HG03565 (cell line): ENCODE measurements around the gene PRPF8.
"Not testable (repeated sequence)": the region's sequence is repeated elsewhere in the genome, so short reads cannot be mapped to it uniquely, and the experiment has no call there.

Experiments
- ATAC-seq: cut with Tn5 transposase; IDR thresholded peaks from one replicate; pipeline ENCODE4 v1.9.1; 2021; ENCODE audit warnings: mild to moderate bottlenecking, moderate library complexity; ENCODE audit not compliant: unreplicated experiment

Gene PRPF8

DNA sequence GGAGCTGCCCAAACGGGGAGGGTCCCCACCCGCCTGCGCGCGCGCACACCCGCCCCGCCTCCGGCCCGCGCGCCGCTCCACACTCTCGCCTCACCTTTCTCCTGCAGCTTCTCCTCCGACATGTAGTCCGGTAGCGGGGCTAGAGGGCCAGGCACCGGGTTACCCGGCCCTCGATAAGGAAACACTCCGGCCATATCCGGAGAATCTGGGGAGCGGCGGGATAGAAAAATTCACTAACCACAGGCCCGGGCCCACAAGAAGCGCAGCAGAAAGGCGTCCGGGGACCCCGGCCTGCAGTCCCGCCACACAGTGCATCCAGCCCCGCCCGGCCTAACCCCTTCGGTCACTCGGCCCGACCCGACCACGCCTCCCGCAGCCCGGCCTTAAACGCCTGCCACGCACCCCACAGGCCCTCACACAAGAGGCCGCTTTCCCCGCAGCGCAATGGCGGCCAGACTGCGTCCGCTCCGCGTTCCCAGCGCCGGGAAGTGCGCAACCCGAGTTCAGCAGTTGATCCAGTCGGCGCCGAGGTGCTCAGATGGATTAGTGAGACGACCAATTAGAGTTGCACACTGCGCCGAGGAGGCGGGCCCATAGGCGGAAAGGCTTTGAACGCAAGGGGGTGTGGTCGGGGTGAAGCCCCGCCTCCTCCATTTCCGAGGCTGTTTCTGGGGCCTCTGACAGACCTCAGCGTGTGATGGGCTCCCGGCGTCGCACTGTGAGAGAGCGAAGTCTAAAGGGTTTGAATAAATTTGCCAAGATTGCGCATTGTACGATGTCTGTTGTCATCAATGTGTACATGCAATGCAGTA, at the start of gene PRPF8:
Gene PRPF8, minus strand, starts transcription at position 490 of the 812 bp plus-strand sequence. Its CDS starts 296 bp downstream, at position 194.
- ATAC-seq, result peak; percentile 95

DNA sequence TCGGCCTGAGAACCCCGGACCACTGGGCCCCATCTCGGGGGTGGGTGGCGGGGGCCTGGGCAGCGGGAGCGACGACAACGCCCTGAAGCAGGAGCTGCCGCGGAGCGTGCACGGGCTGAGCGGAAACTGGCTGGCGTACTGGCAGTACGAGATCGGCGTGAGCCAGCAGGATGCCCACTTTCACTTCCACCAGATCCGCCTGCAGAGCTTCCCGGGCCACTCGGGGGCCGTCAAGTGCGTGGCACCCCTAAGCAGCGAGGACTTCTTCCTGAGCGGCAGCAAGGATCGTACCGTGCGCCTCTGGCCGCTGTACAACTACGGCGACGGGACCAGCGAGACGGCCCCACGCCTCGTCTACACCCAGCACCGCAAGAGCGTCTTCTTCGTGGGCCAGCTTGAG, 49.1 kb upstream of the PRPF8 start:
- no peak for ATAC-seq

DNA sequence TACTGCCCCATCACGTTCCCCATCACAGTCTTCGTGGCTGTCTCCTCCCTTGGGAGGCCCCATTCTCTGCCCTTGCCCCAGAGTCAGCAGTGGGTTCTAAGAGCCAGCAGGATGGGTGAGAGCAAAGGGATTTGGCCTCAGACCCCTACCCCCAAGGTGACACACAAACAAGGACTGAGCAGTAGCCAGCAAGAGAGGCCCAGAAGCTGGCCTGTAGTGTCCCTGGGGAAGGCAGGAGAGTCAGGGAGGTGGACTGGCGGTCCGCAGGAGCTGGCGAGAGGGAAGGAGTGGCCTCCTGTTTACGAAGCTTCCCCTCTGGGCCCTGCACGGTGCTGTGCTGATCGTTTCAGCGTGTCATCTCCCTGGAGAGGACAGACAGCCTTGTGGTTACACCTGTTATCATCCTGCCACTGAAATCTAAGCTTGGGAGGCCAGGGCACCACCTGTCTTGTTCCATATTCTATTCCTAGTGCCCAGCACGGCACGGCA, 48.2 kb upstream of the PRPF8 start:
- ATAC-seq, result no peak

DNA sequence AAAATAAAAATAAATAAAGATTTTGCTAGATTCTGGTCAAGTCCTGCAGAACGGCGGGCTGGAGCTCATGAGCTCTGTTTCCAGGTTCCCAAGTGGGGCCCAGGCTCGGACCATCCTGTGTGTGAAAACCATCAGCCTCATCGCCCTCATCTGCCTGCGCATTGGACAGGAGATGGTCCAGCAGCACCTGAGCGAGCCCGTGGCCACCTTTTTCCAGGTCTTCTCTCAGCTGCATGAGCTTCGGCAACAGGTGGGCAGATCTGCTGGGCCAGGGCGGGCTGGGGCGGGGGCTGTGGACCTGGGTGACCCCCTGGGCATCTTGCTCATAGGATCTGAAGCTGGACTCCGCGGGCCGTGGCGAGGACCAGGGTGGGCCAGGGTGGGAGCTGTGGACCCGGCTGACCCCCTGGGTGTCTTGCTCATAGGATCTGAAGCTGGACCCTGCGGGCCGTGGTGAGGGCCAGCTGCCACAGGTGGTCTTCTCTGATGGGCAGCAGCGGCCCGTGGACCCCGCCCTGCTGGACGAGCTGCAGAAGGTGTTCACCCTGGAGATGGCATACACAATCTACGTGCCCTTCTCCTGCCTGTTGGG, 47.7 kb upstream of the PRPF8 start:
- ATAC-seq, result no peak

DNA sequence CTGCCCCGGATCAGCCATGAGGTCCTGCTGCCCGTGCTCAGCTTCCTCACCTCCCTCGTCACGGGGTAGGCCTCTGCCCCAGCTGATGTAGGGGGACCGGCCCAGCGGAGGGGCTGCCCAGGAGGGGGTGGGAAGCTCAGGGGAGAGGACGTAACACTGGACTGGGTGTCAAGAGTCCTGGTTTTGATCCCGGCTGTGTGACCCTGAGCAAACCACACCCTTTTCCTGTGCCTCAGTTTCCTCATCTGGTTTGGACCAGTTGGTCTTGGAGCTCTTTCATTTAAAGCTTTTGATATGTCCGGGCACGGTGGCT, 46.5 kb upstream of the PRPF8 start:
- ATAC-seq, result no peak

DNA sequence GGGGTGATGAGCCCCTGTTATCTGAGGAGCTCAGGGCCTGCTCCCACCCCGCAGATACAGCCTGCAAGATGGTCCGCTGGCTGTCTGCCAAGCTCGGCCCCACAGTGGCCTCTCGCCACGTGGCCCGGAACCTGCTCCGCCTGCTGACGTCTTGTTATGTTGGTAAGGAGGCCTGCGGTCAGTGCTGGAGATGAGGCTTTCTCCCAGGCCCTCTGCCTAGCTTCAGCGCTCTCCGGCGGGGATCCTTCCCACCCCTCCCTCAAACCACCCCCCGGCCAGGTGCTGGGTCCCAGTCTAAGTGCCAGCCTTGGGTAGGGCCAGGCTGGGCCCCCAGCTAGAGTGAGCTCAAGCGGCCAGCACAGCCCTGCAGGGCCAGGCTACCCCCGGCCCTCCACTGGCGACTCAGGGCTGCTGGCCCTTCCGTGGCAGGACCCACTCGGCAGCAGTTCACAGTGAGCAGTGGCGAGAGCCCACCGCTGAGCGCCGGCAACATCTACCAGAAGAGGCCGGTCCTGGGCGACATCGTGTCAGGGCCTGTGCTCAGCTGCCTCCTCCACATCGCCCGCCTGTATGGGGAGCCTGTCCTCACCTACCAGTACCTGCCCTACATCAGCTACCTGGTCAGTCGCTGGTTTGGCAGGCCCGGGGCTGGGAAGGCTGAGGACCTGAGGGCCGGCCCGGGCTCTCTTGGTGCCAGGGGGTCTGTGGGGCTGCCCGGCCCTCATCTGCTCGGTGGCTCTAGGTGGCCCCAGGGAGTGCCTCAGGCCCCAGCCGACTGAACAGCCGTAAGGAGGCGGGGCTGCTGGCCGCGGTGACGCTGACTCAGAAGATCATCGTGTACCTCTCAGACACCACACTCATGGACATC, 45.9 kb upstream of the PRPF8 start:
- ATAC-seq, result no peak

DNA sequence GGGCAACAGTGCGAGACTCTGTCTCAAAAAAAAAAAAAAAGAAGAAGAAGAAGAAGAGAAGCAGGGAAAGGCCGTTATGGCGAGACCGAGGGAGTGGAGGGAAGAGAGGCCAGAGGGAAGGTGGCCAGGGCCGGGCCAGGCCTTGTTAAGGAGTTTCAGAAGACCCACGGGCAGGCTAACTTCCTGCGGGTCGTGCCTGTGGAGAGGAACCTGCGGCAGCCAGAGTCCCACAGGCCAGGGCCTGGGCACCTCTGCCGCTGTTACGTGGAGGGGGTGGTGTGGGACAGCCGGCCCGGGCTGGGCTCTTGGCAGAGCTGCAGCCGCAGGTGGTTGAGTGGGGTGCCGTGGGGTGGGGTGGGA, 45.3 kb upstream of the PRPF8 start:
- ATAC-seq, result no peak

DNA sequence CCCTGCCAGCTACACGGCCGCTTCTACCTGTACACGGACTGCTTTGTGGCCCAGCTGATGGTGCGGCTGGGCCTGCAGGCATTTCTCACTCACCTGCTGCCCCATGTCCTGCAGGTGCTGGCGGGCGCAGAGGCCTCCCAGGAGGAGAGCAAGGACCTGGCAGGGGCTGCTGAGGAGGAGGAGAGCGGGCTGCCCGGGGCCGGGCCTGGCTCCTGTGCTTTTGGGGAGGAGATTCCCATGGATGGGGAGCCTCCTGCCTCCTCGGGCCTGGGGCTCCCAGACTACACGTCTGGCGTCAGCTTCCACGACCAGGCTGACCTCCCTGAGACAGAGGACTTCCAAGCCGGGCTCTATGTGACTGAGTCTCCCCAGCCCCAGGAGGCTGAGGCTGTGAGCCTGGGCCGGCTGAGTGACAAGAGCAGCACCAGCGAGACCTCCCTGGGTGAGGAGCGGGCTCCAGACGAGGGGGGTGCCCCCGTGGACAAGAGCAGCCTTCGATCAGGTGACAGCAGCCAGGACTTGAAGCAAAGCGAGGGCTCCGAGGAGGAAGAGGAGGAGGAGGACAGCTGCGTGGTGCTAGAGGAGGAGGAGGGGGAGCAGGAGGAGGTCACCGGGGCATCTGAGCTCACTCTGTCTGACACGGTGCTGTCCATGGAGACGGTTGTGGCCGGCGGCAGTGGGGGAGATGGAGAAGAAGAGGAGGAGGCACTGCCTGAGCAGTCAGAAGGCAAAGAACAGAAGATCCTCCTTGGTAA, 43.4 kb upstream of the PRPF8 start:
- ATAC-seq, result no peak

DNA sequence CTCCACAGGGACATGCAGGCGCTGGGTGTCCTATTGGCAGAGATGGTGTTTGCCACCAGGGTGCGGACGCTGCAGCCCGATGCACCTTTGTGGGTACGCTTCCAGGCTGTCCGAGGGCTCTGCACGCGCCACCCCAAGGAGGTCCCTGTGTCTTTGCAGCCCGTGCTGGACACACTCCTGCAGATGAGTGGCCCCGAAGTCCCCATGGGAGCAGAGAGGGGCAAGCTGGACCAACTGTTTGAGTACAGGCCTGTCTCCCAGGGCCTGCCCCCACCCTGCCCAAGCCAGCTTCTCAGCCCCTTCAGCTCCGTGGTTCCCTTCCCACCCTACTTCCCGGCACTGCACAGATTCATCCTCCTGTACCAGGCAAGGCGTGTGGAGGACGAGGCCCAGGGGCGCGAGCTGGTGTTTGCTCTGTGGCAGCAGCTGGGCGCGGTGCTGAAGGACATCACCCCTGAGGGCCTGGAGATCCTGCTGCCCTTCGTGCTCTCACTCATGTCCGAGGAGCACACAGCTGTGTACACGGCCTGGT, 42.7 kb upstream of the PRPF8 start:
- ATAC-seq, result no peak

DNA sequence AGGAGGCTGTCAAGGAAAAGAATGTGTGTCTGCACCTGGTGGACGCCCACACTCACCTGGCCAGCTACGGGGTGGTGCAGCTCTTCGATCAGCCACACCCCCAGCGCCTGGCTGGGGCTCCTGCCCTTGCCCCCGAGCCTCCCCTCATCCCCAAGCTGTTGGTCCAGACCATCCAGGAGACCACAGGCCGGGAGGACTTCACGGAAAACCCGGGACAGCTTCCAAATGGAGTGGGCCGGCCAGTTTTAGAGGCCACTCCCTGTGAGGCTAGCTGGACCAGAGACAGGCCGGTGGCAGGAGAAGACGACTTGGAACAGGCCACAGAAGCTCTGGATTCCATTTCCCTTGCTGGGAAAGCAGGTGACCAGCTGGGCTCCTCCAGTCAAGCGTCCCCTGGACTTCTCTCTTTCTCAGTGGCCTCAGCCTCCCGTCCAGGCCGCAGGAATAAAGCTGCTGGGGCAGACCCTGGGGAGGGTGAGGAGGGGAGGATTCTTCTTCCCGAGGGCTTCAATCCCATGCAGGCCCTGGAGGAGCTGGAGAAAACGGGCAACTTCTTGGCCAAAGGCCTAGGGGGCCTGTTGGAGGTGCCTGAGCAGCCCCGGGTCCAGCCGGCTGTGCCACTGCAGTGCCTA, 42.1 kb upstream of the PRPF8 start:
- no peak for ATAC-seq

DNA sequence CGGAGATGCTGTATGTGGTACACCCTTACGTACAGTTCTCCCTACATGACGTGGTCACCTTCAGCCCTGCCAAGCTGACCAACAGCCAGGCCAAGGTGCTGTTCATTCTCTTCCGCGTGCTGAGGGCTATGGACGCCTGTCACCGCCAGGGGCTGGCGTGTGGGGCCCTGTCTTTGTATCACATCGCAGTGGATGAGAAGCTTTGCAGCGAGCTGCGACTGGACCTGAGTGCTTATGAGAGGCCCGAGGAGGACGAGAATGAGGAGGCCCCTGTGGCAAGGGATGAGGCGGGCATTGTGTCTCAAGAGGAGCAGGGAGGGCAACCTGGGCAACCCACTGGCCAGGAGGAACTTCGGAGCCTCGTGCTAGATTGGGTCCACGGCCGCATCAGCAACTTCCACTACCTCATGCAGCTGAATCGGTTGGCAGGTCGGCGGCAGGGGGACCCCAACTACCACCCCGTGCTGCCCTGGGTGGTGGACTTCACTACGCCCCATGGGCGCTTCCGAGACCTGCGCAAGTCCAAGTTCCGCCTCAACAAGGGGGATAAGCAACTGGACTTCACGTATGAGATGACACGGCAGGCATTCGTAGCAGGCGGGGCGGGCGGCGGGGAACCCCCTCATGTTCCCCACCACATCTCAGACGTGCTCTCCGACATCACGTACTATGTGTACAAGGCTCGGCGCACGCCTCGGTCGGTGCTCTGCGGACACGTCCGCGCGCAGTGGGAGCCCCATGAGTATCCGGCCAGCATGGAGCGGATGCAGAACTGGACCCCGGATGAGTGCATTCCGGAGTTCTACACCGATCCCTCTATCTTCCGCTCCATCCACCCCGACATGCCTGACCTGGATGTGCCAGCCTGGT, 41.2 kb upstream of the PRPF8 start:
- ATAC-seq, result no peak

DNA sequence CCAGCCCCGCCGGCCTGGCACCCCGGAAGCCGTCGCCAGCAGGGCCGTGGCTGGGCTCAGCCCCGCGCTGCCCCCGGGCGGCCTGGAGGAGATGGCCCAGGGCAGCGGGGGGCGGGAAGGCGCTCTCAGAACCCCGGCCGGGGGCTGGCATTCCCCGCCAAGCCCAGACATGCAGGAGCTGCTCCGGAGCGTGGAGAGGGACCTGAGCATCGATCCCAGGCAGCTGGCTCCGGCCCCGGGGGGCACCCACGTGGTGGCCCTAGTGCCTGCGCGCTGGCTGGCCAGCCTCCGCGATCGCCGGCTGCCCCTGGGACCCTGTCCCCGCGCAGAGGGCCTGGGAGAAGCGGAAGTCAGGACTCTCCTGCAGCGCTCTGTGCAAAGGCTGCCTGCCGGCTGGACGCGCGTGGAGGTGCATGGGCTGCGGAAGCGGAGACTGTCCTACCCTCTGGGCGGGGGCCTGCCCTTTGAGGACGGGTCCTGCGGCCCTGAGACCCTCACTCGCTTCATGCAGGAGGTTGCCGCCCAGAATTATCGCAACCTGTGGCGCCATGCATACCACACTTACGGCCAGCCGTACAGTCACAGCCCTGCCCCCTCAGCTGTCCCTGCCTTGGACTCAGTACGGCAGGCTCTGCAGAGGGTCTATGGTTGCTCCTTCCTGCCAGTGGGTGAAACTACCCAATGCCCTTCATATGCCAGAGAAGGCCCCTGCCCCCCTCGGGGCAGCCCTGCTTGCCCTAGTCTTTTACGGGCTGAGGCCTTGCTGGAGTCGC, 40.4 kb upstream of the PRPF8 start:
- peak; percentile 16 for ATAC-seq

DNA sequence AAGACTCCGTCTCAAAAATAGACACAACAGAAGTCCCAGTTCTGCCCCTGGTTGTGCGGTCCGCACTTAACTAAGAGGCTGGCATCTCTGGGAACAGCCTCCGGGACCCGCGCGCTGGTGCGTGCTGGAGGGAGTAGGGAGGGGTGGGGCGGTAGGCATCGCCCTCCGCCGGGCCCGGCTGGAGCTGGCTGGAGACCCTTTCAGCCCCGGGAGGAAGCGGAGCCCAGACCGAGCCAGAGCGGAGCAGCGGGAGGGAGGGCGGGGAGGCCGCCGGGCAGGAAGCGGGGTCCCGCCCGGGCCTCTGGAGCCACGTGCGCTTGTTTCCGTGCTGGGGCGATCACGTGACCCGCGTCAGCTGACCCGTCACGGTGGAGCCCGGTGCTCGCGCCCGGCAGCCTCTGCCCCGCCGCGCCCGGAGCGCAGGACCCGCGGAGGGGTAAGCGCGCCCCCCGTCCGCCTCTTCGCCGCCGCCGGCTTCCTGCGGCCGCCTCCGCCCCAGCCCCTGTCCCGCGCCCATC, 39.7 kb upstream of the PRPF8 start, which contains the start of gene WDR81:
Gene WDR81, plus strand, starts transcription at position 354 of the 518 bp plus-strand sequence. CDS start 256 bp downstream, outside the sequence.
- ATAC-seq, result peak; percentile 42

DNA sequence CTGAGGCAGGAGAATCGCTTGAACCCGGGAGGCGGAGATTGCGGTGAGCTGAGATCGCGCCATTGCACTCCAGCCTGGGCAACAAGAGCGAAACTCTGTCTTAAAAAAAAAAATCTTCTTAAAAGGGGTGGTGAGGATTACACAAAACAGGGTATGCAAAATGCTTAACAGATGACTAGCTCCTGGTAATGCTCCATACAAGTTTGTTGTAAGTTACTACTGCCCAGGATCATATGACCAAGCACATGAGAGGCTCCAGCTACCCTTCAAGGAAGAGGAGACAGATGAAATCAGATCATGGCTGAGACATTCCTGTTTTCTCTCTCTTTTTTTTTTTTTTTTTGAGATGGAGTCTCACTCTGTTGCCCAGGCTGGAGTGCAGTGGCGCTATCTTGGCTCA, 37.4 kb upstream of the PRPF8 start:
- ATAC-seq, result not testable (repeated sequence)

DNA sequence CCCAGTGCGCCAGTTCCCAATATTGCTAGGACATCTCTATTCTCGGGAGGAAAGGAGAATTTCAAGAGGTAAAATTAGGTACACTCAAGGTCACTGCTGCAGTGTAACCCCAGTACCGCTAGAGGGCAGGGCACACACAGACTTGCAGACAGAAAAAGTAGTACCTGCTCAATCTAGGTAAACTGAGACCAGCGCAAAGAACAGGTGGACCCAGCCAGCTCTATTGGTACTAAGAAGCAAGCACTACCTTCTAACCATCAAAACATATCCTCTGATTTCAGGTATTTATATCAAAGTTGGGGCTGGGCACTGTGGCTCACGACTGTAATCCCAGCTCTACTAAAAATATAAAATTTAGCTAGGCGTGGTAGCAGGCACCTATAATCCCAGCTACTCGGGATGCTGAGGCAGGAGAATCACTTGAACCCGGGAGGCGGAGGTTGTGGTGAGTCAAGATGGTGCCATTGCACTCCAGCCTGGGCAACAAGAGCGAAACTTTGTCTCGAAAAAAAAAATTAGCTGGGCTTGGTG, 36.3 kb upstream of the PRPF8 start:
- ATAC-seq, result no peak

DNA sequence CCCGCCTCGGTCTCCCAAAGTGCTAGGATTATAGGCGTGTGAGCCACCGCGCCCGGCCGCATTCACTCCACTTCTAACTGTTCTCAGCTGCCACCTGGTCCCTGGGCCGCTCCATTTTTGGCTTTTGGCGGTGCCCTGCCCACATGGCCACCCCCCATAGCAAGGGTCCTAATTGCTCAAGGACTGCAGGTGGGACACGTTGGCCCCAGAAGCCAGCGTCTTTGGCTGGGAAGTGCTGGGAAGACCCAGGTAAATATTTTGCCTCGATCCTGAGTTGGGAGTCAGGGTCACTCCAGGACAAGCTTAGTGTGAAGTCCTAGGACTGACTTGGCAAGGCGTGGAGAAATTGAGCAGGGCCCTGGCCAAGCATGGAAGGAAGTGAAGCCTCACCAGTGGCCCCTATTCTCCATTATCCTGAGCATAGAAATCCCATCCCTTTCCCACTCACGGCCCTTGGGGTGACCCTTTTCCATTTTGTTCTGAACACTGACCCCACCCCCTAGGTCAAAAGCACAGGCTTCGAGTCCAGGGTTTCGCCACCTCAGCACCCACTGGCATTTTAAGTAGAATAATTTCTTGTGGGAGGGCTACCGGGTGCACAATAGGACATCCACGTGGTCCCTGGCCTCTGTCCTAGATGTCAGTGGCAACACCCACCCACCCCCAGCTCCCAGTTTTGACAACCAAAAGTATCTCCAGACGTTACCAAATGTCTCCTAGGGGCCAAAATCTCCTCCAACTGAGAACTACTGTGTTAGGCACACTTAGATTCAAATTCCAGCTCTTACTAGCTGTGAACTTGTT, 33.9 kb upstream of the PRPF8 start:
- no peak for ATAC-seq
